RWPE1 (cell line): ENCODE measurements around the gene SLC19A1.

Experiments used
- CTCF ChIA-PET: fragments of 350-600 bp; sonication (Branson Sonifier 250); formaldehyde crosslinking; extraction: SDS; loops from one replicate; lab custom pipeline; 2021; lab: Yijun Ruan, JAX
- POLR2A ChIA-PET: fragments of 400-600 bp; formaldehyde crosslinking; extraction: SDS; loops from one replicate; lab custom pipeline; 2020; ENCODE audit warnings: antibody characterized with exemption; ENCODE audit not compliant: low non-redundant PET; lab: Yijun Ruan, JAX
- DNase-seq: peaks from one replicate; pipeline ENCODE4 v3.0.0; 2012; ENCODE audit warnings: low spot score
- H3K27ac ChIP-seq: fragments of 450-650 bp; 2 replicates; pipeline ENCODE4 v1.5.1; 2017
- TF ChIP-seq, protein P1 (sequence below): fragments of 450-650 bp; conservative IDR thresholded peaks from 2 replicates; pipeline ENCODE4 v1.5.1; 2017; ENCODE audit warnings: low read depth, mild to moderate bottlenecking

The SLC19A1 gene

DNA sequence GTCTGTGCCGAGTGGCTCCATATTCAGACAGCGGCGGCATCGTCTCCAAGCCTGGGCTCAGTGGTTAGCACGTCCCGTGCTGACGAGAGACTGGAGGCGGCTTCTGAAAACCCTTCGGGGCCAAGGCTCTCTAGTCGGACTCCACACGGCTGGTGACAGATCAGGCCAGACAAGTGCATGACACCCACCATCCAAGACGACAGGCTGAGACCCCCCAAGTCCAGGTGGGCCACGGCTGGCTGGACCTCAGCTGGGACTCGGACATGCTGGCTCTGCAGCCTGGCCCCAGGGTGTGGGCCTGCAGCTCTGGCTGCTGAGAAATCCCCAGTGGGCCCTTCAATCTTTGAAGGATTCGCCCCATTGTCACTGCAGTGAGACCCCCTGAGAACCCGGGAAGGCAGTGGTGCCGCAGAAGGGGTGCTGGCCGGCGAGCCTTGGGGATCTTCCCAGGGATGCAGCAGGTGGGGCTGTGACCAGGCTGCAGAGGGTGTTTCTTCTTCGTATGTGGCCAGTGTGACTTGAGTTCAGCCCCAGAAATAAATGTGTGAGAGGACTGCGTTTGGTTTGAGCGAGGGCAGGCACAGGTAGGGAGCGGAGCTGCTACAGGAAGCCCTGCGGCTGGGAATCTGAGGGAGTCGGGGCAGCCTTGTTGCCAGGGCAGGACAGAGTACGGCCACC is 15.9 kb upstream of the SLC19A1 start:
- no peak overlapping the region for H3K27ac ChIP-seq
- POLR2A ChIA-PET: no interaction called here
- no peak for DNase-seq
- TF ChIP-seq, protein P1, sequence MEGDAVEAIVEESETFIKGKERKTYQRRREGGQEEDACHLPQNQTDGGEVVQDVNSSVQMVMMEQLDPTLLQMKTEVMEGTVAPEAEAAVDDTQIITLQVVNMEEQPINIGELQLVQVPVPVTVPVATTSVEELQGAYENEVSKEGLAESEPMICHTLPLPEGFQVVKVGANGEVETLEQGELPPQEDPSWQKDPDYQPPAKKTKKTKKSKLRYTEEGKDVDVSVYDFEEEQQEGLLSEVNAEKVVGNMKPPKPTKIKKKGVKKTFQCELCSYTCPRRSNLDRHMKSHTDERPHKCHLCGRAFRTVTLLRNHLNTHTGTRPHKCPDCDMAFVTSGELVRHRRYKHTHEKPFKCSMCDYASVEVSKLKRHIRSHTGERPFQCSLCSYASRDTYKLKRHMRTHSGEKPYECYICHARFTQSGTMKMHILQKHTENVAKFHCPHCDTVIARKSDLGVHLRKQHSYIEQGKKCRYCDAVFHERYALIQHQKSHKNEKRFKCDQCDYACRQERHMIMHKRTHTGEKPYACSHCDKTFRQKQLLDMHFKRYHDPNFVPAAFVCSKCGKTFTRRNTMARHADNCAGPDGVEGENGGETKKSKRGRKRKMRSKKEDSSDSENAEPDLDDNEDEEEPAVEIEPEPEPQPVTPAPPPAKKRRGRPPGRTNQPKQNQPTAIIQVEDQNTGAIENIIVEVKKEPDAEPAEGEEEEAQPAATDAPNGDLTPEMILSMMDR: no peak
- CTCF ChIA-PET: interaction anchor here (0.7 kb wide), 1 partner anchor 10 kb away, joined by 5 read pairs; no protein-coding TSS in a partner anchor

- ChIA-PET CTCF (no interaction called here), POLR2A (no interaction called here)
- TF ChIP-seq, protein P1: no peak
- no peak overlapping the region for H3K27ac ChIP-seq
- DNase-seq: no peak
Observed at GRCh38 chr21:45557616-45558043, 15.4 kb upstream of the SLC19A1 start.

GRCh38 chr21:45556645-45557615 is 14.7 kb upstream of the SLC19A1 start:
- ChIA-PET POLR2A (no interaction called here), CTCF (interaction anchor here (0.6 to 1.6 kb wide), 13 partner anchors 15 to 359 kb away, joined by 3 to 10 read pairs (median 4); no protein-coding TSS in a partner anchor)
- DNase-seq: no peak
- TF ChIP-seq, protein P1: no peak
- H3K27ac ChIP-seq: peak overlapping the region; percentile 59

DNA sequence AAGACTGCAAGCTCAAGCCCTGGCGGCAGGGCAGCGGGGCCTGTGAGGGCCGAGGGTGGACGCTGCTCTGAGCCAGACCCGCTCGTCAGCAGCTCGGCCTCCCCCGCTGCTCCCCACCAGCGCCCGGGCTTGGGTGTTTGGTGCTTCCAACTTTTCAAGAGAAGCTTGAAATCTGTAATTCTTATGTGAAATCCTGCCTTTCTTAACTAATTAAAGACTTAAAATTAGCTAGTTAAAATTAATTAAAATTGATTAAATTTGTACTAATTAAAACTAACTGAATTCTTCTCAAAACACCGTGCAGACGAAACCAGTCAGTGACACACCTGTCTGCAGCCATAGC is 14.0 kb upstream of the SLC19A1 start:
- CTCF ChIA-PET: interaction anchor here (0.6 to 1.6 kb wide), 14 partner anchors 9 to 359 kb away, joined by 3 to 10 read pairs (median 4); no protein-coding TSS in a partner anchor

DNA sequence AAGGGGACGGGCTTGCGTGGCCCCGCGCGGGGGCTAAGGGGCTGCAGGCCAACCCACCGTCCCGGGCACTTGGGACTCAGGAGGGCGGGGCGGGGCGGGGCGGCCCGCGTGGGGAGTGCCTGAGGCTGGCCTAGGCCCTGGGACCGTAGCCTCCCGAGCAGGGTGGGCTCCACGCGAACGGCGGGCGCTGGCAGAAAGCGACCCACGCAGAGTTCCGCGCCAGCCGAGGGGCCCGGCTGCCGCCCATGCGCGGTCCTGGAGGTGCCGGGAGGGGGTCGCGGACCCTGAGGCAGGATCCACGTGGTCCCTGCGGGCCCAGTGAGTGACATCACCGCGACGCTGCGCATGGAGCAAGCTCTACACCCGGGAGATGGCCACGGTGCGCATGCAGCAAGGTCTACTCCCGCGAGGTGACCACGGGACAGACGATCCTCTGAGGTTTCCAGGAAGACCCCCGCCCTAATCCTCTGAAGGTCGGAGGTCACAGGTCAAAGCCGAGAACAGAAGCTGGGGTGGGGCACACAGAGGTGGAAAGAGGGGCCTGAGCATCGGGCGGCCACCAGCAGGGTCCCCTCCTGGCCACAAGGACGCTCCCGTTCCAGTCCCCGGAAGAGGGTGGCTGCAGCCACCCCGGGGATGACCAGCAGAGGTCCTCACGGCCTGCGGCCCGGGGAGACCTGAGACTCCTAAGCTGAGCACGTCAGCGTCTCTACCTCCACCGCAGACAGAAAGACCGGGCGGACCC is 13.5 kb upstream of the SLC19A1 start:
- TF ChIP-seq, protein P1: peak; percentile 76
- DNase-seq: peak; percentile 78
- H3K27ac ChIP-seq: peak overlapping the region; percentile 59
- ChIA-PET CTCF (interaction anchor here (0.5 to 1.6 kb wide), 16 partner anchors 9 to 631 kb away, joined by 3 to 10 read pairs (median 4); no protein-coding TSS in a partner anchor), POLR2A (no interaction called here)

More for the DNA sequence above, 14.0 kb upstream of the SLC19A1 start:
- POLR2A ChIA-PET: no interaction called here
- DNase-seq: no peak
- TF ChIP-seq, protein P1: peak; percentile 28
- peak overlapping the region; percentile 59 for H3K27ac ChIP-seq
